PC-3 (cell line): ENCODE results near the gene WSCD2.

Source experiments
- CTCF ChIP-seq: fragments of 300-600 bp; sonication (generic); conservative IDR thresholded peaks from 2 replicates; pipeline ENCODE4 v1.5.1; 2017; ENCODE audit warnings: antibody characterized with exemption, low read depth, mild to moderate bottlenecking, low read length
- EZH2 ChIP-seq: fragments of 300-600 bp; sonication (generic); IDR thresholded peaks from one replicate; pipeline ENCODE4 v1.6.1; 2017; ENCODE audit warnings: antibody characterized with exemption, mild to moderate bottlenecking, low read length; ENCODE audit not compliant: unreplicated experiment
- EZH2phosphoT487 ChIP-seq: fragments of 300-600 bp; sonication (generic); IDR thresholded peaks from 2 replicates; pipeline ENCODE4 v1.6.1; 2018; ENCODE audit warnings: mild to moderate bottlenecking, antibody characterized with exemption, low read length, borderline replicate concordance

DNA sequence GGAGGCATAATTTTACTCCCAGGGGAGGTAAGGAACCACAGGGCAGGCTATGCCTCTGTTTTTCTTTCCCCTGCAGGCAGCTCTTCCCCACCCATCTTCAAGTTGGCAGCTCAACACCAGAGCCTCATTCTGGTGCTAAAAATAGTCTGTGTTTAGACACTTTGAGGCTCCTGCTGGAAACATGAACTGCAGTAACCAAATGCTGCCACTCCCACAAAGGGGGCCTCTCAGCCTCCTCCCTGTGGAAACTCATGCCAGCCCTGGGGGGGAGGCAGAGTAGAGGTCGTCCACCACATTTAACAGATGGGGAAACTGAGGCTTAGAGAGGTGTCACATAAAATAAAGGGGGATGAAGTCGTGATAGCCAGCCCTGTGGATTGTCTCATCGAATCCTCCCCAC, 61.4 kb downstream of the WSCD2 start:
- TF ChIP-seq EZH2: no peak
- TF ChIP-seq CTCF: no peak
- TF ChIP-seq EZH2phosphoT487: no peak
